H9 (cell line): ENCODE measurements around the gene AQP5. TPM values are rescaled to one million over a fixed set of nuclear protein-coding genes. Genes with fewer than 3 reads are reported as not detected.
A peak's percentile ranks its signal among the peaks of the same experiment; 100 is the strongest.

ENCODE experiments used
- DNase-seq: peaks from one replicate; pipeline ENCODE4 v3.0.0-alpha.2; 2017
- H2AFZ ChIP-seq: one replicate; pipeline ENCODE4 v1.6.1; 2013; ENCODE audit warnings: mild to moderate bottlenecking, low read length, control low read depth, moderate library complexity
- H2AK5ac ChIP-seq: 2 replicates; pipeline ENCODE4 v1.6.1; 2013; ENCODE audit warnings: low read length, control low read depth, mixed read lengths; ENCODE audit not compliant: insufficient read length
- H2BK120ac ChIP-seq: one replicate; pipeline ENCODE4 v1.6.1; 2013; ENCODE audit warnings: low read depth, mild to moderate bottlenecking, low read length, control low read depth, inconsistent platforms; ENCODE audit not compliant: poor library complexity, severe bottlenecking
- H2BK12ac ChIP-seq: 2 replicates; pipeline ENCODE4 v1.6.1; 2013; ENCODE audit warnings: low read length, control low read depth, mixed read lengths, low read depth; ENCODE audit not compliant: insufficient read length
- H2BK15ac ChIP-seq: 2 replicates; pipeline ENCODE4 v1.6.1; 2013; ENCODE audit warnings: low read depth, low read length, control low read depth
- H2BK20ac ChIP-seq: one replicate; pipeline ENCODE4 v1.6.1; 2013; ENCODE audit warnings: low read depth, mild to moderate bottlenecking, low read length, control low read depth, inconsistent platforms; ENCODE audit not compliant: poor library complexity, severe bottlenecking
- H2BK5ac ChIP-seq: 2 replicates; pipeline ENCODE4 v1.6.1; 2013; ENCODE audit warnings: low read length, control low read depth, mixed read lengths; ENCODE audit not compliant: insufficient read length
- H3K14ac ChIP-seq: 2 replicates; pipeline ENCODE4 v1.6.1; 2013; ENCODE audit warnings: low read length, control low read depth; ENCODE audit not compliant: insufficient read depth
- H3K18ac ChIP-seq: 2 replicates; pipeline ENCODE4 v1.6.1; 2013; ENCODE audit warnings: low read depth, mild to moderate bottlenecking, mixed read lengths, low read length, control low read depth; ENCODE audit not compliant: insufficient read length
- H3K23ac ChIP-seq: 2 replicates; pipeline ENCODE4 v1.6.1; 2013; ENCODE audit warnings: low read length, control low read depth, mixed read lengths, low read depth; ENCODE audit not compliant: insufficient read length
- H3K23me2 ChIP-seq: 2 replicates; pipeline ENCODE4 v1.6.1; 2013; ENCODE audit warnings: low read depth, mild to moderate bottlenecking, mixed read lengths, low read length, control low read depth; ENCODE audit not compliant: insufficient read length, poor library complexity, severe bottlenecking
- H3K27ac ChIP-seq: 2 replicates; pipeline ENCODE4 v1.5.1; 2013; ENCODE audit warnings: low read length, control low read depth, mixed read lengths, low read depth; ENCODE audit not compliant: insufficient read length
- H3K27me3 ChIP-seq: 2 replicates; pipeline ENCODE4 v1.6.1; 2013; ENCODE audit warnings: low read length, control low read depth, inconsistent platforms; ENCODE audit not compliant: insufficient read depth
- H3K4ac ChIP-seq: 2 replicates; pipeline ENCODE4 v1.6.1; 2013; ENCODE audit warnings: low read depth, mild to moderate bottlenecking, control low read depth, inconsistent platforms, low read length, moderate library complexity
- H3K4me1 ChIP-seq: 2 replicates; pipeline ENCODE4 v1.6.1; 2013; ENCODE audit warnings: low read length, control low read depth, inconsistent platforms; ENCODE audit not compliant: insufficient read depth
- H3K4me2 ChIP-seq: 2 replicates; pipeline ENCODE4 v1.6.1; 2013; ENCODE audit warnings: low read length, control low read depth, mixed read lengths; ENCODE audit not compliant: insufficient read length, insufficient read depth
- H3K56ac ChIP-seq: 2 replicates; pipeline ENCODE4 v1.6.1; 2013; ENCODE audit warnings: low read depth, mild to moderate bottlenecking, mixed read lengths, low read length, control low read depth; ENCODE audit not compliant: insufficient read length
- H3K79me1 ChIP-seq: 2 replicates; pipeline ENCODE4 v1.6.1; 2013; ENCODE audit warnings: low read depth, mild to moderate bottlenecking, moderate library complexity, low read length, control low read depth, inconsistent platforms; ENCODE audit not compliant: insufficient read depth, poor library complexity, severe bottlenecking
- H3K79me2 ChIP-seq: 2 replicates; pipeline ENCODE4 v1.6.1; 2013; ENCODE audit warnings: low read length, control low read depth, inconsistent platforms; ENCODE audit not compliant: insufficient read depth
- H3K9ac ChIP-seq: 2 replicates; pipeline ENCODE4 v1.6.1; 2013; ENCODE audit warnings: low read length, control low read depth, mixed read lengths; ENCODE audit not compliant: insufficient read length; ENCODE audit errors: extremely low read depth
- H3K9me3 ChIP-seq: one replicate; pipeline ENCODE4 v1.6.1; 2013; ENCODE audit warnings: low read depth, low read length, inconsistent platforms; ENCODE audit not compliant: control insufficient read depth
- H3T11ph ChIP-seq: one replicate; pipeline ENCODE4 v1.6.1; 2013; ENCODE audit warnings: mild to moderate bottlenecking, low read length, control low read depth, inconsistent platforms
- H4K20me1 ChIP-seq: one replicate; pipeline ENCODE4 v1.6.1; 2013; ENCODE audit not compliant: control insufficient read depth, insufficient read length, insufficient read depth
- H4K5ac ChIP-seq: 2 replicates; pipeline ENCODE4 v1.6.1; 2013; ENCODE audit warnings: low read depth, mild to moderate bottlenecking, mixed read lengths, low read length, control low read depth; ENCODE audit not compliant: insufficient read length
- H4K8ac ChIP-seq: replicated peaks from 2 replicates; pipeline ENCODE4 v1.6.1; 2013; ENCODE audit warnings: low read length, control low read depth, mixed read lengths, low read depth; ENCODE audit not compliant: insufficient read length
- H4K91ac ChIP-seq: 2 replicates; pipeline ENCODE4 v1.6.1; 2013; ENCODE audit warnings: low read depth, mild to moderate bottlenecking, moderate library complexity, mixed read lengths, low read length, control low read depth; ENCODE audit not compliant: insufficient read length
- H3K27ac Mint-ChIP-seq, 3 experiments: 2 replicates in 2 of 3; 3 replicates in 1 of 3; pipeline ENCODE4 v1.8.0; 2020 to 2021; ENCODE audit warnings: mixed read lengths in 3 of 3, mild to moderate bottlenecking in 1 of 3, moderate library complexity in 1 of 3
- H3K27me3 Mint-ChIP-seq: 2 replicates; pipeline ENCODE4 v1.8.0; 2021; ENCODE audit warnings: low read depth, mild to moderate bottlenecking, moderate library complexity, mixed read lengths
- H3K36me3 Mint-ChIP-seq, 3 experiments: 2 replicates in 2 of 3; 3 replicates in 1 of 3; pipeline ENCODE4 v1.8.0; 2020 to 2021; ENCODE audit warnings: low read depth in 3 of 3, mixed read lengths in 3 of 3; ENCODE audit not compliant: insufficient read depth in 1 of 3
- H3K4me1 Mint-ChIP-seq, 2 experiments: 2 replicates each; pipeline ENCODE4 v1.8.0; 2020; ENCODE audit warnings: mixed read lengths in 2 of 2
- H3K4me3 Mint-ChIP-seq, 2 experiments: 2 replicates in 1 of 2; 3 replicates in 1 of 2; pipeline ENCODE4 v1.8.0; 2020 to 2021; ENCODE audit warnings: mild to moderate bottlenecking in 2 of 2, mixed read lengths in 2 of 2, moderate library complexity in 1 of 2
- H3K9me3 Mint-ChIP-seq, 2 experiments: 2 replicates in 1 of 2; 3 replicates in 1 of 2; pipeline ENCODE4 v1.8.0; 2020; ENCODE audit warnings: mild to moderate bottlenecking in 2 of 2, mixed read lengths in 2 of 2, moderate library complexity in 1 of 2
- CTCF ChIP-seq: fragments of 200-600 bp; sonication (generic); conservative IDR thresholded peaks from 3 replicates; pipeline ENCODE4 v1.8.0; 2021; ENCODE audit warnings: antibody characterized with exemption, mild to moderate bottlenecking
- WGBS: extraction: QIAGEN DNeasy Blood & Tissue Kit; methylation state at CpG from one replicate; pipeline ENCODE4 v1.1.7; 2013; ENCODE audit warnings: missing lambda C conversion rate, low lambda C conversion rate, mixed read lengths; ENCODE audit not compliant: insufficient read length; ENCODE audit errors: extremely low coverage; 5-methylcytosine and 5-hydroxymethylcytosine counted together
- total RNA-seq: library from RNA; stranded (reverse); gene quantifications from 2 replicates; pipeline ENCODE4 v1.2.1, GENCODE V29; 2021

Gene AQP5
- total RNA-seq, 1 experiment from 2014 or later = 2.8 TPM

- Histone ChIP-seq H3K79me1 (no peaks in the 10 kb centered on the region), H3T11ph (no peak overlapping the region), H4K20me1 (no peaks in the 10 kb centered on the region), H3K4me2 (peak overlapping the region; percentile 69), H4K8ac (no peak overlapping the region), H2BK5ac (no peak overlapping the region), H4K91ac (no peak overlapping the region), H4K5ac (no peak overlapping the region), H3K9me3 (no peaks in the 10 kb centered on the region), H2AFZ (no peak overlapping the region), H3K56ac (no peak overlapping the region), H2BK120ac (no peak overlapping the region), H3K4ac (no peak overlapping the region), H2AK5ac (no peak overlapping the region), H3K23me2 (peaks cover 5% of the 10 kb centered on the region), H2BK12ac (no peak overlapping the region), H3K9ac (no peak overlapping the region), H2BK20ac (no peak overlapping the region), H3K14ac (peak overlapping the region; percentile 68; the same call in 1 of the 2 replicates), H3K27me3 (no peaks in the 10 kb centered on the region), H3K27ac (no peak overlapping the region), H3K4me1 (no peaks in the 10 kb centered on the region; the same call in 1 of the 2 replicates), H2BK15ac (no peak overlapping the region; the same call in 1 of the 2 replicates), H3K79me2 (no peaks in the 10 kb centered on the region), H3K18ac (no peak overlapping the region), H3K23ac (no peak overlapping the region)
- Mint-ChIP-seq H3K9me3 (no peaks in the 10 kb centered on the region), H3K27me3 (peaks cover 27% of the 10 kb centered on the region), H3K4me1 (peaks cover 41 to 60% of the 10 kb centered on the region in 2 experiments), H3K27ac (peak overlapping the region in 1 of 3 experiments; percentile 71; a peak in 2 of 7 replicates), H3K36me3 (no peaks in the 10 kb centered on the region), H3K4me3 (peak overlapping the region; percentile 56 to 75)
- no CpG with 5 or more reads among the region's 28 CpGs for WGBS
- TF ChIP-seq CTCF = peak; percentile 98
- DNase-seq = peak; percentile 94
These were observed 16.1 kb upstream of the AQP5 start for GRCh38 chr12:49945394-49946080.
